Astrocyte (in vitro differentiated cells and primary cell): ENCODE data around the gene PTTG1. TPM values are rescaled to one million over a fixed set of nuclear protein-coding genes. Genes with fewer than 3 reads are reported as not detected.
A peak's percentile ranks its signal among the peaks of the same experiment; 100 is the strongest.

Experiments
- DNase-seq: peaks from one replicate; pipeline ENCODE4 v3.0.0-alpha.2; 2010; ENCODE audit warnings: low read depth
- FAIRE-seq: peaks from 2 replicates; lab custom pipeline; 2011; peaks lifted over from hg19 to GRCh38; lab: Jason Lieb, UNC
- H2AFZ ChIP-seq: 2 replicates; pipeline ENCODE4 v1.6.0; 2012; ENCODE audit warnings: low read depth, low read length, inconsistent platforms
- H3K27ac ChIP-seq: 2 replicates; pipeline ENCODE4 v1.5.1; 2011; ENCODE audit warnings: low read depth, low read length, inconsistent platforms
- H3K27me3 ChIP-seq: 2 replicates; pipeline ENCODE4 v1.6.0; 2011; ENCODE audit warnings: low read length, inconsistent platforms; ENCODE audit not compliant: insufficient read depth
- H3K36me3 ChIP-seq: 2 replicates; pipeline ENCODE4 v1.5.1; 2011; ENCODE audit warnings: low read length, inconsistent platforms; ENCODE audit not compliant: insufficient read depth
- H3K4me1 ChIP-seq: 2 replicates; pipeline ENCODE4 v1.5.1; 2011; ENCODE audit warnings: low read length, inconsistent platforms; ENCODE audit not compliant: insufficient read depth
- H3K4me2 ChIP-seq: 2 replicates; pipeline ENCODE4 v1.6.0; 2012; ENCODE audit warnings: low read length, inconsistent platforms
- H3K4me3 ChIP-seq: 2 replicates; pipeline ENCODE4 v1.5.1; 2011; ENCODE audit warnings: low read depth, mild to moderate bottlenecking, low read length, inconsistent platforms; ENCODE audit not compliant: insufficient read depth
- H3K79me2 ChIP-seq: 2 replicates; pipeline ENCODE4 v1.6.0; 2012; ENCODE audit warnings: mild to moderate bottlenecking, low read length, inconsistent platforms; ENCODE audit not compliant: insufficient read depth
- H3K9ac ChIP-seq: 2 replicates; pipeline ENCODE4 v1.6.0; 2012; ENCODE audit warnings: mild to moderate bottlenecking, low read length, inconsistent platforms
- H3K9me3 ChIP-seq: 2 replicates; pipeline ENCODE4 v1.5.1; 2012; ENCODE audit warnings: low read depth, mild to moderate bottlenecking, low read length, inconsistent platforms; ENCODE audit not compliant: insufficient read depth
- H4K20me1 ChIP-seq: 2 replicates; pipeline ENCODE4 v1.6.0; 2012; ENCODE audit warnings: low read length, inconsistent platforms; ENCODE audit not compliant: insufficient read depth
- H3K27ac Mint-ChIP-seq: one replicate; pipeline ENCODE4 v1.8.0; 2021; ENCODE audit warnings: mild to moderate bottlenecking, mixed read lengths; ENCODE audit not compliant: unreplicated experiment
- H3K27me3 Mint-ChIP-seq: one replicate; pipeline ENCODE4 v1.8.0; 2021; ENCODE audit warnings: low read depth, mixed read lengths; ENCODE audit not compliant: unreplicated experiment
- H3K36me3 Mint-ChIP-seq: one replicate; pipeline ENCODE4 v1.8.0; 2021; ENCODE audit warnings: low read depth, mixed read lengths; ENCODE audit not compliant: unreplicated experiment
- H3K4me1 Mint-ChIP-seq: one replicate; pipeline ENCODE4 v1.8.0; 2021; ENCODE audit warnings: low read depth, mixed read lengths; ENCODE audit not compliant: unreplicated experiment
- H3K4me3 Mint-ChIP-seq: one replicate; pipeline ENCODE4 v1.8.0; 2021; ENCODE audit warnings: mild to moderate bottlenecking, moderate library complexity, mixed read lengths; ENCODE audit not compliant: unreplicated experiment
- H3K9me3 Mint-ChIP-seq: one replicate; pipeline ENCODE4 v1.8.0; 2021; ENCODE audit warnings: mild to moderate bottlenecking, mixed read lengths; ENCODE audit not compliant: unreplicated experiment
- CTCF ChIP-seq: IDR thresholded peaks from 2 replicates; pipeline ENCODE4 v1.5.1; 2011; ENCODE audit warnings: low read depth, mild to moderate bottlenecking, inconsistent platforms, low read length, moderate library complexity; ENCODE audit not compliant: insufficient read depth
- EZH2 ChIP-seq: IDR thresholded peaks from 2 replicates; pipeline ENCODE4 v1.6.1; 2012; ENCODE audit warnings: mild to moderate bottlenecking, low read length, inconsistent platforms; ENCODE audit not compliant: insufficient read depth
- total RNA-seq: library from RNA; stranded (reverse); gene quantifications from 2 replicates; pipeline ENCODE4 v1.2.1, GENCODE V29; 2021

PTTG1 gene
- total RNA-seq, 1 donor from 2014 or later, result 20.4 TPM

GRCh38 chr5:160390787-160391696 is 30.6 kb upstream of the PTTG1 start:
- no peak overlapping the region for H3K27ac Mint-ChIP-seq
- H3K4me1 ChIP-seq, result no peaks in the 10 kb centered on the region
- H3K9me3 Mint-ChIP-seq, result peaks cover 14% of the 10 kb centered on the region
- no peak for TF ChIP-seq EZH2
- TF ChIP-seq CTCF, result peak; percentile 48
- H3K27ac ChIP-seq, result no peak overlapping the region
- FAIRE-seq (peak; percentile 71), DNase-seq (peak; percentile 16)
- H3K36me3 ChIP-seq, result no peaks in the 10 kb centered on the region
- H2AFZ ChIP-seq, result no peak overlapping the region
- no peaks in the 10 kb centered on the region for H3K4me1 Mint-ChIP-seq
- H3K9me3 ChIP-seq, result no peaks in the 10 kb centered on the region
- H3K9ac ChIP-seq, result no peak overlapping the region
- no peak overlapping the region for H3K4me3 Mint-ChIP-seq
- no peaks in the 10 kb centered on the region for H4K20me1 ChIP-seq
- H3K27me3 Mint-ChIP-seq, result no peaks in the 10 kb centered on the region
- H3K36me3 Mint-ChIP-seq, result peaks cover 2% of the 10 kb centered on the region
- no peak overlapping the region for H3K4me3 ChIP-seq
- H3K4me2 ChIP-seq, result no peak overlapping the region
- H3K79me2 ChIP-seq, result peaks cover 4% of the 10 kb centered on the region
- no peaks in the 10 kb centered on the region for H3K27me3 ChIP-seq

DNA sequence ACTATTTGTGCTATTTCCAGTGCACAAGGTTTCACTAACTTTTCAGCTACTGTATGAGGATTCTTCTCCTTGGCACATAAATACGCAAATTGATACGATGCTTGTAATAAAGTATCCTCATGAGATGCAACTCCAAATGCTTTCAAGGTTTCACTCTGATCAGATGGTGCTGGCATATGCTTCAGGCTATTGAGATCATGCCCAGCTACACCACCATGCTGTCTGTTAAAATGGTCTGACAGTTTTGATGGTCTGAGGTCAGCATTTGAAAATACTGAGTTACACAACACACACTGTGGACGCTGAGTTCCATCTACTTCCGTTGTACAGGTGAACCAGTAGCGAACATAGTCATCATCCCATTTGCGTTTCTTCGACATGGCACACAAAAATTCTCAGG is 26.5 kb upstream of the PTTG1 start:
- no peak for FAIRE-seq
- Histone ChIP-seq H2AFZ (no peak overlapping the region), H3K9ac (no peak overlapping the region), H3K27ac (no peak overlapping the region), H3K4me3 (no peak overlapping the region), H3K27me3 (no peaks in the 10 kb centered on the region), H3K9me3 (no peaks in the 10 kb centered on the region), H4K20me1 (no peaks in the 10 kb centered on the region), H3K4me1 (no peaks in the 10 kb centered on the region), H3K4me2 (no peak overlapping the region), H3K79me2 (peaks cover 35% of the 10 kb centered on the region), H3K36me3 (no peaks in the 10 kb centered on the region)
- Mint-ChIP-seq H3K27me3 (no peaks in the 10 kb centered on the region), H3K36me3 (no peaks in the 10 kb centered on the region), H3K27ac (no peak overlapping the region), H3K9me3 (no peaks in the 10 kb centered on the region), H3K4me1 (peaks cover 1% of the 10 kb centered on the region), H3K4me3 (no peak overlapping the region)
- TF ChIP-seq EZH2 (no peak), CTCF (no peak)
- no peak for DNase-seq

DNA sequence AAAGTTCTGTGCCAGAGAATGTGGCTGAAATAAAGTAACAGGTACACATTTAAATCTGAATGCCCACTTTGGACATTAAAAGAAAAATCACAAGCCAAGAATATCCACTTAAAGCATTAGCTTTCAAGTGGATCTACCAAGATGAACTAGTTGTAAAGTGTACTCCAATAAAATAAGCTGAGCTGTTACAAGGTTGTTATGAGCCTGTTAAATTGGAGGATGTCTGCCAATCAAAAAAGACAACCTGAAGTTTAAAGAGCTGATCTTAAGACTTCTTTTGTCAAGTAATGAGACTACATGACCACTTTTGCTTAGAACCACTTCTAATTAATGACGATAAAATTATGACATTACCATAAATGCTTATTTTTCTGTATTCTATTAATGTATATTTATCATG is 24.2 kb upstream of the PTTG1 start:
- no peak overlapping the region for H3K4me2 ChIP-seq
- peaks cover 2% of the 10 kb centered on the region for H3K4me1 ChIP-seq
- H3K27me3 ChIP-seq, result no peaks in the 10 kb centered on the region
- H3K9me3 ChIP-seq, result no peaks in the 10 kb centered on the region
- no peaks in the 10 kb centered on the region for H3K9me3 Mint-ChIP-seq
- H3K27me3 Mint-ChIP-seq, result no peaks in the 10 kb centered on the region
- no peak overlapping the region for H3K4me3 Mint-ChIP-seq
- peaks cover 35% of the 10 kb centered on the region for H3K79me2 ChIP-seq
- DNase-seq, result no peak
- TF ChIP-seq EZH2, result no peak
- no peak for TF ChIP-seq CTCF
- no peaks in the 10 kb centered on the region for H3K36me3 Mint-ChIP-seq
- peaks cover 2% of the 10 kb centered on the region for H3K4me1 Mint-ChIP-seq
- H3K27ac ChIP-seq, result no peak overlapping the region
- FAIRE-seq, result no peak
- no peak overlapping the region for H2AFZ ChIP-seq
- peaks cover 5% of the 10 kb centered on the region for H3K36me3 ChIP-seq
- no peaks in the 10 kb centered on the region for H4K20me1 ChIP-seq
- no peak overlapping the region for H3K27ac Mint-ChIP-seq
- H3K4me3 ChIP-seq, result no peak overlapping the region
- no peak overlapping the region for H3K9ac ChIP-seq
